Endothelial cell of umbilical vein (primary cell): ENCODE measurements around the gene DCUN1D1.

ENCODE experiments used
- EZH2 ChIP-seq: IDR thresholded peaks from 2 replicates; pipeline ENCODE4 v1.6.1; 2012; ENCODE audit warnings: borderline replicate concordance, low read depth, mild to moderate bottlenecking, moderate library complexity, low read length, inconsistent platforms; ENCODE audit not compliant: severe bottlenecking
- FOS ChIP-seq: IDR thresholded peaks from 2 replicates; pipeline ENCODE4 v1.6.1; 2011; ENCODE audit warnings: mild to moderate bottlenecking, low read length, moderate library complexity, borderline replicate concordance; ENCODE audit not compliant: insufficient read depth
- GATA2 ChIP-seq: IDR thresholded peaks from 2 replicates; pipeline ENCODE4 v1.7.0; 2011; ENCODE audit warnings: low read depth, mild to moderate bottlenecking, moderate library complexity, mixed read lengths, low read length; ENCODE audit not compliant: insufficient read length, insufficient read depth
- JUN ChIP-seq: IDR thresholded peaks from 2 replicates; pipeline ENCODE4 v1.6.1; 2011; ENCODE audit warnings: borderline replicate concordance, low read depth; ENCODE audit not compliant: insufficient read length, insufficient read depth
- MYC ChIP-seq: IDR thresholded peaks from one replicate; pipeline ENCODE4 v1.6.1; 2011; ENCODE audit warnings: mild to moderate bottlenecking, low read depth, low read length
- POLR2A ChIP-seq: IDR thresholded peaks from 2 replicates; pipeline ENCODE4 v1.6.1; 2012; ENCODE audit warnings: low read depth, mild to moderate bottlenecking, control low read depth, low read length
- POLR2AphosphoS5 ChIP-seq: IDR thresholded peaks from 2 replicates; pipeline ENCODE4 v1.6.1; 2012; ENCODE audit warnings: low read depth, mild to moderate bottlenecking, control low read depth, low read length, moderate library complexity; ENCODE audit not compliant: insufficient read depth
- TF ChIP-seq, protein P1 (sequence below), 2 donors: IDR thresholded peaks; 1 replicate in 1 of 2; 2 replicates in 1 of 2; pipeline ENCODE4 v1.5.1; 2011; ENCODE audit warnings: low read length in 2 of 2, mild to moderate bottlenecking in 2 of 2, moderate library complexity in 2 of 2, control low read depth in 1 of 2, inconsistent platforms in 1 of 2, low read depth in 1 of 2; ENCODE audit not compliant: insufficient read depth in 1 of 2; ENCODE audit errors: extremely low read depth in 1 of 2
- TF ChIP-seq, protein P2 (sequence below): IDR thresholded peaks from 2 replicates; pipeline ENCODE4 v1.6.1; 2011; ENCODE audit not compliant: insufficient read depth, insufficient read length

DNA sequence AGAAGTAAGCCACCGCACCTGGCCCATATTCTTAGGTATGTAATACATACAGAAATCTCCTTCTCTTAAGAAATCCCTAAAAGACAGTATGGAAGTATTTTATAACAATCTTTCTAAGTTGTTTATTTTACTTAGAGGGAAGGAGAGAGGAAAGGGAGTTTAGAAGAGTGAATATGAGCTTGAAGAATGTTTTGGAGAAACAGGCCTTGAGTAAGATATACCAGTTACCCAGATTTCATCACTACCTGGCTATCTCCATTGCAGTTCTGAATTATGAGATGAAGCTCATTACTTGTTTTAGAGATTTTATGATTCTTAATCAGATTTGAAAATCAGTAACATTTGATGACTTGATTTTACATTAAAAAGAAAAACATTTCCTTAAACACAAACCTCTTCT is 71.9 kb downstream of the DCUN1D1 start:
- TF ChIP-seq, protein P1, sequence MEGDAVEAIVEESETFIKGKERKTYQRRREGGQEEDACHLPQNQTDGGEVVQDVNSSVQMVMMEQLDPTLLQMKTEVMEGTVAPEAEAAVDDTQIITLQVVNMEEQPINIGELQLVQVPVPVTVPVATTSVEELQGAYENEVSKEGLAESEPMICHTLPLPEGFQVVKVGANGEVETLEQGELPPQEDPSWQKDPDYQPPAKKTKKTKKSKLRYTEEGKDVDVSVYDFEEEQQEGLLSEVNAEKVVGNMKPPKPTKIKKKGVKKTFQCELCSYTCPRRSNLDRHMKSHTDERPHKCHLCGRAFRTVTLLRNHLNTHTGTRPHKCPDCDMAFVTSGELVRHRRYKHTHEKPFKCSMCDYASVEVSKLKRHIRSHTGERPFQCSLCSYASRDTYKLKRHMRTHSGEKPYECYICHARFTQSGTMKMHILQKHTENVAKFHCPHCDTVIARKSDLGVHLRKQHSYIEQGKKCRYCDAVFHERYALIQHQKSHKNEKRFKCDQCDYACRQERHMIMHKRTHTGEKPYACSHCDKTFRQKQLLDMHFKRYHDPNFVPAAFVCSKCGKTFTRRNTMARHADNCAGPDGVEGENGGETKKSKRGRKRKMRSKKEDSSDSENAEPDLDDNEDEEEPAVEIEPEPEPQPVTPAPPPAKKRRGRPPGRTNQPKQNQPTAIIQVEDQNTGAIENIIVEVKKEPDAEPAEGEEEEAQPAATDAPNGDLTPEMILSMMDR (IDR thresholded peaks at IDR 0.05; ENCODE audit: extremely low read depth in 1 of 2, insufficient read depth in 1 of 2, low read depth in 1 of 2, low read length in 2 of 2): no peak
- no peak for TF ChIP-seq POLR2AphosphoS5
- TF ChIP-seq EZH2: no peak
- no peak for TF ChIP-seq POLR2A
- TF ChIP-seq, protein P2, sequence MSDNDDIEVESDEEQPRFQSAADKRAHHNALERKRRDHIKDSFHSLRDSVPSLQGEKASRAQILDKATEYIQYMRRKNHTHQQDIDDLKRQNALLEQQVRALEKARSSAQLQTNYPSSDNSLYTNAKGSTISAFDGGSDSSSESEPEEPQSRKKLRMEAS: no peak
- TF ChIP-seq JUN: no peak
- no peak for TF ChIP-seq MYC
- TF ChIP-seq GATA2: no peak
- TF ChIP-seq FOS: no peak
